Activated gamma-delta T cell (primary cell): Measurements from ENCODE around the gene TOGARAM2.

Experiments
- DNase-seq: peaks from one replicate; lab custom pipeline; 2025; lab: John Stamatoyannopoulos, UW
- total RNA-seq, 2 donors: gene quantifications; one replicate each; lab custom pipeline; 2026; lab: John Stamatoyannopoulos, UW

The TOGARAM2 gene
- total RNA-seq, result 3.9 to 8.5 reads per million in 2 donors

DNA sequence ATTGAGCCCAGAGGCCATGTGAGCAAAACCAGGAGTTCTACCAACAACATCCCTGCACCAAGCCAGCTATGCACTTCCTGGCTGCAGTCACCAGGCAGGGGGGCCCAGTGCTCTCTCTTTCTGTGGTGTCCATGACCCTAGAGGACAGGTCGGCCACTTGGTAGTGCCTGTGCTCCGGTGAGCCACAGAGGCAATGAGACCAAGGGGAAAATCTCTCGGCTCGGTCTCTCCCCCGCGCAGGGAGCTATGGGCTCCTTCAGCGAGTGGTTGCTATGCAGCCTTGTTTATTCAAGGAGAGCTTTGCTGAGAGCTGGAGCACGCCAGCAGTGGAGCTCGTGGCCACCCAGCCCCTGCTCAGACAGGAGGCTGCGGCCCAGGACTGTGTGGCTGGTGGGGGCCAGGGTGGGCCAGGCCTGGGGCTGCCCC is at the start of gene TOGARAM2:
Gene TOGARAM2, plus strand, starts transcription at position 283 of the 426 bp plus-strand sequence. CDS start 13,537 bp downstream, outside the sequence.
- DNase-seq, result no peak

DNA sequence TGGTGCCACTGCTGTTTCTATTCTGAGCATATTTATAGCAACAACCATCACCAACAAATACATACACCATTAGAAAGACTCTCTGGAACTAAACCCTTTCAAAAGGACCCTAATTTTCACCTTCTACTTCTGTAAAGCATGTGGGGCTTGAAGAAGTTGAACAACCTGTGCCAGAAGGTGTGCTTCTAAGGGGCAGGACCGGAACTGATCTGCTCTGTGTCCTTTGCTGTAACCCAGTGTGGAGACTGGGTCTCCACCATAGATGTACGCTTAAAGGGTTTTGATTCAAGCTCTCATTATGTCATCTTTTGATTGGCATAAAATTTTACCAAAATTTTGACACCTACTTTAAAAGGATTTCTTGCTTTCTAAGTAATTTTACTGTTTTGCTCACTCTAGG is 46.3 kb upstream of the TOGARAM2 start:
- no peak for DNase-seq

DNA sequence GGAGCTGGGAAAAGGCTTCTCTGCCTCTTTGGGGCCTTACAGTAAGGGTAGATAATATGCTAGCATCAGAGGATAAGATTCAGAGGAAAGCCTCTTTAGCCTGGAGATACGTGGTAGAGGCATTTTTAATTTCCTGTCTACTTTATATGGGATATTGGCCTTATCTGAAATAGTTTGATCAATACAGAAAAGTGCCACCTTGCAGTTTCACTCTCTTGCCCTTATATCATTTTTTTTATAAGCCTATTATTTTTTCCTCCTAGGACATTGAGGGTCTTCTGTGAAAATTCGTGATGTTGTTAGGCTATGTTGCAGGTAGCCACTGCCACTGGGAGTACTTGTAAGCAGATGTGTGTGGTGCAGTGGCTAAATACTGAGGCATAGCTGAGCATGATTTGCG is 40.1 kb upstream of the TOGARAM2 start:
- DNase-seq, result no peak

DNA sequence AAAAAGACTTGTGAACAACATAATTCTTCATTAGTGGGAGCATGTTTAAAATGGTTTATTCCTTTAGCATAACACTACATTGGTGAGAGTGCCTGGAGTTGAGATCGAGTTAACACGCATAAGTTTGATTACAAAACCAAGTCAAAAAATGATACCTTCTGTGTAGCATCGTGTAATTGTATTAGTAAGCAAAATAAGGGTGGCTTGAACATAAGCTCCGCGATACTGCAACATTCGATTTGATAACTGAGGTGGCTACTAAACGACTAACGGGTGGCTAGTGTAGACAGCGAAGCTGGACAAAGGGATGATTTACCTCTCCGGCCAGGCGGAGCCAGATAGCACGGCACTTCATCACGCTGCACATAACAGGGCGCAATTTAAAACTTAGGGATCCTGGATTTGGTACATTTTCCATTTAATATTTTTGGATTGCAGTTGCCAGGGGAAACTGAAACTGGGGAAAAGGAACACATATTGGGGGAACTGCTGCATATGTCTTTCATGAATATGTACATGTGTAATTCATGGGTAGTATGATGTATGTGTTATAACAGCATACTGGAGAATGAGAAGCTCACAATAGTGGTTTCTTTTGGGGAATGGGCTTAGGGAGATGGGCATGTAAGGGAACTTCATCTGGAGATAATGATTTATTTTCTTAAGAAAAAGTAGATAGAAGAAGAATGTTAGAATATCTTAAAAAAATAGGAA is 36.4 kb upstream of the TOGARAM2 start:
- DNase-seq, result no peak

DNA sequence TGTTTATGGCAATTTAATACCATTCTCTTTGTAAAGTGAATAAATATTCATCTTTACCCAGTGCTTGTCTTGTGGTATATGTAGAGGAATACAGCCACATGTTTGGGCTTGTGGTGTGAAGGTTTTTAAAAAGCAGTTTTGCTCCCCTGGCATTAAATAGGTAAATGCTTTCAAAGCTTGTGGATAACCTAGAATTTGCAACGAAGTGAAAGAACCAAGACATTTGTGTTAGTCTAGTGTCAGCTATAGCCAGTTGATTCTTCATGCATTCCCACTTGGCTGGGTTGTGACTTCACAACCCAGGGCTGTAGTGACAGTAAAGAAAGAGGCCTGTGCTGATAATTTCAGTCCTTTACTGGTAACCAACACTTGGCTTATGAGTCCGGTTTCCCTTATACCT is 32.9 kb upstream of the TOGARAM2 start:
- no peak for DNase-seq

DNA sequence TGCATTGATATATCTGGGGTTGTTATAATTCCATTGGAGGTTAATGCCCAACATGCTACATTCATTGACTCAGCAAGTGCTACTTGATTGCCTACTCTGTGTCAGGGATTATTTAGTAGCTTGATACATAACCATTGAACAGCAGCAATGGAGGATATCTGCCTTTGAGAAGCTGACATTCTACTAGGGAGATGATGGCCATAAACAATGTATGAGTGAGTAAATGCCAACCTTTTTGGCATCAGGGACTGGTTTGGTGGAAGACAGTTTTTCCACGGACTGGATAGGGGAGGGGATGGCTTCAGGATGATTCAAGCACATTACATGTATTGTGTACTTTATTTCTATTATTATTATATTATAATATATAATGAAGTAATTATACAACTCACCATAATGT is 31.9 kb upstream of the TOGARAM2 start:
- no peak for DNase-seq

DNA sequence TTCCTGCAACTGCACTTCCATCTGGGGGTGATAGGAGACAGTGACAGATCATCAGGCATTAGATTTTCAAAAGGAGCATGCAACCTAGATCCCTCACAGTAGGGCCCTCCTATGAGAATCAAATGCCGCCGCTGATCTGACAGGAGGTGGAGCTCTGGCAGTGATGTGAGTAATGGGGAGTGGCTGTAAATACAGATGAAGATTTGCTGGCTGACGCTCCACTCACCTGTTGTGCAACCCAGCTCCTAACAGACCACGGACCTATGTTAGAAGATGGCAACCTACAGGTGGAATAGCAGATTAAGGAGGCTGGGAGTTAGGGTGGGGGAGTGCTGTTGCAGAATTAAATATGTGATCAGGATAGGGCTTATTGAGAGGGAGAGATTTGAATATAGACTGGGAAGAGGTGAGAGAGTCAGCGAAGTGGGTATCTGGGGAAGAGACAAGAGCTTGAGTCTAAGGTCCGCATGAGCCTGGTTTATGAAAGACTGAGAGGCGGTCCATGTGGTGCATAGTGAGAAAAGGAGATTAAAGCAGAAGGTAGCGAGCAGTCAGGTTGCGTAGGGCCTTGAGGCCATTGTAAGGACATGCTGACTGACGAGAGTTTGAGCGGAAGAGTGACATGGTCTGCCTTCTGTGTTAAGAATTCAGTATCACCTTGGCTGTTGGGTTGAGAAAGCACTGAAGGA is 31.3 kb upstream of the TOGARAM2 start:
- no peak for DNase-seq

DNA sequence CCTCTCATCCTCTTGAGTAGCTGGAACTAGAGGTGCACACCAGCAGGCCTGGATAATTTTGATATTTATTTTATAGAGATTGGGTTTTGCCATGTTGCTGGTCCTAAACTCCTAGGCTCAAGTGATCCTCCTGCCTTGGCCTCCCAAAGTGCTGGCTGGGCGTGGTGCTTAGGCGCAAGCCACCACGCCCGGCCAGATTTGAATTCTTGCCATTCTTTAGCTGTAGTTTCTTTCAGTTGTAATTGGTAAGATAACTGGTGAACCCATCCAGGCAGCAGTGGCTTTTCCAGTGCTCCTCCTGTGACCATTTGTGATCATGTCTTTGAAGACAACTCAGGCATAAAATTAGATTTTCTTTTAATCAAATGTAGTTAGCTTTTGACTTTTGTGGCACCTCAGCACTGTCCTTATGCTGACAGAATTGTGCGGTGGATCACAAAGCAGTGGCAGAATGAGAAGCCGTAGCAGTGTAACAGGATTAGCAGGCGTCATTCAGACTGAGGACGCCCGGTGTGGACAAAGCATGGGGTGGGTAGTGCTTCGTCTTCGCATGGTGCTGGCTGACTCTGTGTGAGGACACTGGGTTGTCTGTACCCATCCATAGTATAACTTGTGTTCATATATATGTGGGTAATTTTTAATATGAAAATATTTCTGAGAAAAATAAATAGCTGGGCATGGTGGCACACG is 30.0 kb upstream of the TOGARAM2 start:
- DNase-seq, result no peak

DNA sequence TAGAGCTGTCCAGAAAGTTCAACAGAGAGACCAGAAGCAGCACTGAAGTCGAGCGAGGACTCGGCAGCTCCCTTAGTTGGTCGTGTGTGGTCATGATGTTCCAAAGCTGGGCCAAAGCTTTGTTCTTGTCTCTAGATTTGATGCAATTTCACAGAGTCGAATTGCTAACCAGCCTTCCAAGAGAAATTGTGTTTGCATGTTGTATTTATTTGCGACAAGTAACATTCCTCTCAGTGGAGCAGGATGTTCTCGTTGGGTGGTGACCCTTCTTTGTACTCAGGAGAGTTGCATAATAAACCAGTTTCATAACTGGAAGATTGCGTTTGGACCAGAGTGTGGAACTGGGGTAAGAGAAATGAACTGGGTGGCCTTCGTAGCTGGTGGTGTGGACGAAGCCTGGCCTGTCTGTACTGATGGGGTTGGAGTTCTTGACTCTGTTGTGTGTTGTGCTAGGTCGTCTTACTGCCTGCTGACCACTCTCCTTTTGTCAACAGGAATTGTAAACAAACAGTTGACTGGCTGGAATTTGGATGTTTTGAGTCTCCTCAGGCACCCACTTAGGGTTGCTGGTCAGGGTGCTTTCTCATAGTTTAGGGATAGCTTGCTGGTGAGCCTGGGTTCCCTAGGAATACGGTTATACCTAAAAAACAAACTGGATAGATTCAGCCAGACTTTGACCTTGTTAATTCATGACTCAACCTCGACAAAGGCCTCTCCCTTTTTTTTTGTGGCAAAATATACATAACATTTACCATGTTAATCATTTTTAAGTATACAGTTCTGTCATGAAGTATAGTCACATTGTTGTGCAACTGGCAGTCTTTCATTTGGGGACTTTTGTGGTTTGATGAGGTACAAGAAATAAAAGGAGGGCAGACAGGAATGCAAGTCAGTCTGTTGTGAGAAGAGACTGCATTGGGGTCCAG is 28.9 kb upstream of the TOGARAM2 start:
- DNase-seq, result no peak

DNA sequence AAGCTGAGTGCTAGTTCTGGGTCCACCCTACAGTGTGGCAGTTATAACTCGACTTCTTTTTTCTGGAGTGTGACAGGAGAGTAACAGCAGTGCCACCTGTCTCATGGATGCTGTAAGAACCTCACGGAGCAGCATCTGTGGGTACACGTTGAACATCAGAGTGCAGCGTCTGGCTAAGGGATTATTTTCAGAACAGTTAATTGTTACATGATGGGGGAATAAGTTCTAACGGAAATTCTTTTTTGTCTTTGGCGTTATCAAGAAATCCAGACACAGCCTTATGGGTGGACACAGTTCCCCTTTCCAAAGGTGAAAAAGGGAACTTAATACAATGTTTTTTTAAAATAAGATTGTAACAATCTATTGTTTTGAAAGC is 28.3 kb upstream of the TOGARAM2 start:
- no peak for DNase-seq

DNA sequence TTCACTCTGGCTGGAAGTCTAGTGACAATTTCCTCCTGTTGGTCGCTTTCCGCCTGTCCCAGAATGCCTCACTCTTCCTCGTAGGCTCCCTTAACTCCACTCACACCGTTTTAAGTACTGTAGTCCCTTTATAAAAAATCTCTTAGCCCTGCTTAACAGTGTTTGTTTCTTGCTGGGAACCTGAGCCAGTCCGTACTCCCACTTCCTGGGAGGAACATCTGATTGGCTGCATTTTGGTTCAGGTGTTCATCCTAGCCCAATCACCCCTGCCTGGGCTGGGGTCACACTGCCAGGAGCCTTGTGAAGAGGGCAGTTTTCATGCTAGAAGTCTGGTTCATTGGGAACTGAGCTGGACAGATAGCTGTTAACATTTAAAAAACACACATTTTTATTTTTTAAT is 25.6 kb upstream of the TOGARAM2 start:
- DNase-seq, result no peak

DNA sequence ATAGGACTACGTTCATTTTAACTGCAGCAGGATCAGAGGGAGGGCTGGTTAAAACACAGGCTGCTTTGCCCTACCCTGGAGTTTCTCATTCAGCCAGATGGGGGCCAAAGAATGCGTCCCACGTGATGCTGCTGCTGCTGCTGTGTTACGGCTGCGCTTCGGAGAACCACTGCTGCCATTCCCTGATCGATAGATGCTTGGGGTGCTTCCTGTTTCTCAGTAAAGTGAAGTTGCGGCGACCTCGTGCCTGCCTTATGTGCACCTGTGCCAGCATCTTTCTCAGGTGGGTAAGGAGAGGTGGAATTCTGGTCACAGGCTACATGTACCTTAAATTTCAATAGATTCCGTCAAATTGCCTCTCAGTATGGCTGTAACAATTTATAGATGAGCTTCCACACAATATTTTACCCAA is 24.7 kb upstream of the TOGARAM2 start:
- no peak for DNase-seq

DNA sequence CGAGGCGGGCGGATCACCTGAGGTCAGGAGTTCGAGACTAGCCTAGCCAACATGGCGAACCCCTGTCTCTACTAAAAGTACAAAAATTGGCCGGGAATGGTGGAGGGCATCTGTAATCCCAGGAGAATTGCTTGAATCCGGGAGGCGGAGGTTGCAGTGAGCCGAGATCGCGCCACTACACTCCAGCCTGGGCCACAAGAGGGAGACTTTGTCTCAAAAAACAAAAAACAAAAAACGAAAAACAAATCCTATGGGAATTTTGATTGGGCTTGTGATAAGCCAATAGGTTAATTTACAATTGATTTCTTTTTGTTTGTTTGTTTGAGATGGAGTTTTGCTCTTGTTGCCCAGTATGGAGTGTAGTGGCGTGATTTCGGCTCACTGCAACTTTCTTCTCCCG is 24.2 kb upstream of the TOGARAM2 start:
- DNase-seq, result no peak

DNA sequence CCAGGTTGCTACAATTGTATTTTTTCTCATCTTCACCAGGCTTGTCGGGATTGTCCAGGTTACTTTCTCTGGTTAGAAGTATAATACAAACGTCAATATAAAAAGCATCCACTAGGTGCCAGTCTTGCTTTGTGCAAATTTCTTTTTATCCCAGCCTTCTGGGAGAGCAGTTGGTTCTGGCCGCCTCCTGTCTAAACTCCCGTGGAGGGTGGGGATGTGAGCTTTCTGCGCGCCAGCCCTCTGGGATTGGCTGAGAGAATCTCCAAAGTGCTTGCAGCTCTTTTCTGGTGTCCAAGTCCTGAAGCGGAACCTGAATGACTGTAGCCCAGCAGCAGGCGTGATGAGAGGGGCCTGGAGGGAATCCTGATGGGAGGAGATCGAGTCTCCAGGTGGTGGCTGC is 22.4 kb upstream of the TOGARAM2 start:
- no peak for DNase-seq

DNA sequence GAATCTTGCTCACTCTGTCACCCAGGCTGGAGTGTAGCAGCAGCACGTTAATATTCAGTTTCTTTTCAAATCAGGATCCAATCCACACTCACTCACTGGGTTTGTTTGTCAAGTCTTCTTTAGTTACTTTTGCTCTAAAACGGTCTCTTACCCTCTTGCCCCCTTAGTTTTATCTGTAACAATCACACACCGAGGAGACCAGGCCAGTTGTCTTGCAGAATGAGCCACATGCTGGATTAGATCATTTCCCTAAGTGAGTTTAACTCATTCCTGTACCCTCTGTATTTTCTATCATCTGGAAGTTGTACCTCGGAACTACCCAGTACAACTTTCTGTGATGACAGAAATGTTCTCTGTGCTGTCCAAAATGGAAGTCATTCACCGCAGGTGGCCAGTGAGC is 20.7 kb upstream of the TOGARAM2 start:
- no peak for DNase-seq

DNA sequence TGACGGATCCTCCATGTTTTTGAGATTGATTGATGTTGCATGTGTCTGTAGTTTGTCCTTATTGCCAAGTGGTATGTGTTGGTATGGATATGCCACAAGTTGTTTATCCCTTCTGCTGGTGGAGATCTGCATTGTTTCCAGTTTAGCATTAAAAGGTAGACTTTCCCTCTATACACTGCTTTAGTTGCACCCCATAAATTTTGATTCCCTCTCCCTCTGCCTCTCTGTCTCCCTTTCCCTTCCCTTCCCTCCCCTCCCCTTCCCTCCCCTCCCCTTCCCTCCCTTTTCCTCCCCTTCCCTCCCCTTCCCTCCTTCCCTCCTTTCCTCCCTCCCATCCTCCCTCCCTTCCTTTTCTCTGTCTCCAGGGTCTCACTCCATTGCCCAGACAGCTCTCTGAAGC is 18.6 kb upstream of the TOGARAM2 start:
- DNase-seq, result no peak

DNA sequence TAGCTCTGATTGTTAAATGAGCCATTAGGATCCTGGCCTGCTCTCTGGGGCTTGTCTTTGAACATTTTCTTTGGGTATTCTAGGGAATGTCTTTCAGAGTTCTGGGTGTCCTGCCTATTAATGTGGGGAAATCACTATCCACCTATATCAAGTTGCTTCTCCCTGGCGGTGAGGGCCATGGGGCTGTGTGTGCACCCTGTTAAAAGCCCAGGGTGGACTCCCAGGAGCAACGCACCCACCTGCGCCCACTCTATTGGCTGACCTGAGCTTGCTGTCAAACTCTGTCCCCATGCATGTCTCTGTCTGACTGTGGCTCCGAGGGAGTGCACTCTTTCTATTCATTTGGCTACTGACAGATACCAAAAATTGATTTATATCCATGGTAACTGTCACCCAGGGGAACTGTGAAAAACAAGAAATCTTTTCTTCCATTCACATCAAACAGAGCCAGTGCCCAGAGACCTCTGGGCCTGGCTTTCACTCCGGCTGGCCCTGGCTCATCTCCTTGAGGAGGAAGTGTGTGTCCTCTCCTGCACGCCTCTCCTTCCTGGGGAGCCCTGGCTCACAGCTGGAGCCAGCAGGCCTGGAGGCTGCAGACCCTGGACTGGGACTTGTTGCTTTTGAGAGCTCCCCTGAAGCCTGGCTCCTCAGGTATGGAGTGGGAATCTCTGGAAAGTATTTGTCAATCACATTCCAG is 10.5 kb upstream of the TOGARAM2 start:
- DNase-seq, result no peak

DNA sequence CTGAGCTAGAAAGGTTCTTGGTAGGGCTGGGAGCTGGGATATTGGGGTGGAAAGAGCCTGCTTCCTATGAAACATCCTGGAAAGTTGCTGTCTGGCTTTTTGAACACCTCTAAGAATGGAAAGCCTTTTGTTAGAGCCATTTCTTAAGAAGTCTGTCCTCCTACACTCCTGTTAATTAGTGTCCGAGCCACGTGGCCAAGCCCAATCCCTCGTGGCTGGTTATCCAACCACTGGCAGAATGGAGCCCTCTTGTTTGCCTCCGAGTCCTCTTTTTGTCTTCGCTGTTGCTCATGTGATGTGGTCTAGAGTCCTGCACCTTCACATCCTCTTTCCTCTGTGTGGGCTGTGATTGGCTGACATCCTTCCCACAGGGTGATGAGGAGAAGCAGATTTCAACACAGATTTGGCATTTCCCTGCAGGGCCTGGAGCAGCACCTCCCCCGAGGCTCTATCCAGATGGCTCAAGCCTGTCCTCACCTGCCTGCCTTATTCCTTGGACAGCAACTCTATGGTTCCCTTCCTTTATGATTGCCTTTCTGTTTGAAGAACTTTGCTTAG is 8.2 kb upstream of the TOGARAM2 start:
- no peak for DNase-seq

DNA sequence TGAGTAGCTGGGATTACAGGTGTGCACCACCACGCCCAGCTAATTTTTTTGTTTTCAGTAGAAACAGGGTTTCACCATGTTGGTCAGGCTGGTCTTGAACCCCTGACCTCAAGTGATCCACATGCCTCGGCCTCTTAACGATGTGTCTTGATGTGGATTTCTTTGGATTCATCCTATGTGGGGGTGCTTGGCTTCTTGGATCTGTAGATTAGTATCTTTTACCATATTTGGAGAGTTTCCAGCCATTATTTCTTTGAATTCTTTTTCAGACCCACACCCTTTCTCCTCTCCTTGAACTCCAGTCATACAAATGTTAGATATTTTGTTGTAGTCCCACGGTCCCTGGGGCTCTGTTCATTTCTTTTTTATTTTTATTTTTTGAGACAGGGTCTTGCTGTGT is 6.8 kb upstream of the TOGARAM2 start:
- no peak for DNase-seq

DNA sequence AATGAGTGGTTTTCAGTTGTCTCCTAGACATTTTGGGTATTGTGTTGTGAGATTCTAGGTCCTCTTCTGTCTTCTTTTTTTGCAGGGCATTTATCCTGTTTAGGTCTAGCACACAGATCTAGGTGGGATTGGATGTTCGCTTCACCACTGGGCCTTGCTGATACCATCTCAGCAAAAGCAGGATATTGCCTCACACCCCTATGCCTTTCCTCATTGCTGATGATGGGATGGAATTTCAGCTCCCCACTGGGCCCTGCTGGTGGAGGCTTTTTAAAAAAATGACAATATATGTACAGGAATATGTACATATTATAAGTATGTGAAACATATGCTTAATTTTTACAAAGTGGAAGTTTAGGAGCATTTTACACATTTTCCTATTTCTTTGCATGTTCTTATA is 5.4 kb upstream of the TOGARAM2 start:
- DNase-seq, result no peak

DNA sequence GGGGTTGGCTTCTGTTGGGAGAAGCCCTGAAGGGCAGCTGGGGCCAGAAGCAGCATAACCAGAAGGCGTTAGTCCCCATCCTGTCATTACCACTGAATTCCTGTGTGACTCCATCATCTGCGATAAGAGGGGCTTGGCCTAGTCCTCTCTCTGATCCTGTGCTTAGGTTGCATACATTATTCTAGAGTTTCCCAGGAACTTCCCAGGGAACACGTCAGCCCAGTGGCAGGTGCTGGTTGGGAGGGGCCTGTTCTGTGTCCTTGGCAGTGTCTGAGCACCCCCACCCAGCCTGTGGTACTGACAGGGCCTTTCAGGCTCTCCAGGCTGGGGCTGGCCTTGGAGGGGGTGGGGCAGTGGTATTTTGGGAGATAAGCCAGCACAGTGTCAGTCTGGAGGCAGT is 4.5 kb upstream of the TOGARAM2 start:
- no peak for DNase-seq
